ENCODE results near the gene CTSC. TPM values are rescaled to one million over a fixed set of nuclear protein-coding genes. Genes with fewer than 3 reads are reported as not detected.

CTSC gene
- total RNA-seq, 1 donor from 2014 or later: 84.7 TPM

DNA sequence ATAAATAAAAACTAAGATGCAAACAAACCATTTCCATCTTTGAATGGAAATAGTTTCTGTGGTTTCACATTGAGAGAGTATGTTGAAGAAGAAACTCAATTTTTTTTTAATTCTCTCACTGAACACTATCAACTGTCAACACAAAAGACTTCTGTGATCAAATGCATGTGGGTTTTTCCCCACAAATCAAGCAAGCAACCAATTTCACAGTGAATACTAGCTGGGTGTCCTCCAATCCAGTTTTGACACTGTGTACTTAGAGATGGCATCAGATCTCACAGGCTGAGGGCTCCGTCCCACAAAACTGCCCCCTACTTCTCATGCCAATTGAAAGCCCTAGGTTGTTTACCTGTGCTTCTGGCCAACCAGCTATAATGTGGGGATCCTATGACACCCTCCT, 34.5 kb downstream of the CTSC start:
- H3K4me1 ChIP-seq: no peaks in the 10 kb centered on the region
- no peak overlapping the region for H3K4me3 ChIP-seq
- no peaks in the 10 kb centered on the region for H3K27me3 ChIP-seq
- intact Hi-C loops (cut with DNase I): no loop called here
- peaks cover 0 to 5% of the 10 kb centered on the region in 2 donors for H3K36me3 ChIP-seq
- no peak for TF ChIP-seq POLR2AphosphoS5 (IDR thresholded peaks at IDR 0.05; ENCODE audit: insufficient read depth in 1 of 2, low read depth in 1 of 2)
- no peak for TF ChIP-seq POLR2A (IDR thresholded peaks at IDR 0.05)
- no peak for TF ChIP-seq CTCF (IDR thresholded peaks at IDR 0.05)
- no peaks in the 10 kb centered on the region for H3K9me3 ChIP-seq
- no peak for DNase-seq (ENCODE audit: extremely low spot score in 2 of 2)
- no peak overlapping the region for H3K27ac ChIP-seq

DNA sequence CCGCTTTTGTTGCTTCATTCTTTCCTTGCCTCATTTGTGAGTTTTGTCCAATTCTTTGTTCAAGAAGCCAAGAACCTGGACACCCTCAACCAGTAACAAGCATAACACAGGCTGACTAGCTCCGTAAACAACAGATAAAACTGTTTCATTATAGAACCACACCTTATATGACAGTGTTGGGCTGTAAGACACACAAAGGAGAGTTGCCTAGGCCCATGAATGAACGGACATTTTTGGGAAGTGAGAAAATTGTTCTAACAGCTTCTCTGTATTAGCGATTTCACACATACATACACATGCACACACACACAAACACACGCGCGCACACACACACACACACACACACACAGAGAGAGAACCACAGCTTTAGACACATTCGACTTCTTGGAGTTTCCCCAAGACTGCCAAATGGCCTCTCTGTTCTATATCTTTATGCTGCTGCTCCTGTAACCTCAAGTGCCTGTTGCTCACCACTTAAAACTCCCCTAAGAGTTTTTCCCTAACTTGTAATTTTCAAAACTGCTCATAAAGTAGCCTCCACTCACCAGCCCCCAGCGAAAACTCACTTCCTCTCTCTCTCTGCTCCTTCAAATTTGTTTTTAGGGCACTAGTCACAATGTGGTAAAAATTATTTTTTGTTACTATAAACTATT, 35.9 kb downstream of the CTSC start:
- peaks cover 0 to 2% of the 10 kb centered on the region in 2 donors for H3K36me3 ChIP-seq
- no peaks in the 10 kb centered on the region for H3K4me1 ChIP-seq
- intact Hi-C loops (cut with DNase I): no loop called here
- no peak overlapping the region for H3K4me3 ChIP-seq
- H3K9me3 ChIP-seq: no peaks in the 10 kb centered on the region
- DNase-seq (ENCODE audit: extremely low spot score in 2 of 2): no peak
- no peaks in the 10 kb centered on the region for H3K27me3 ChIP-seq
- no peak for TF ChIP-seq CTCF (IDR thresholded peaks at IDR 0.05)
- no peak for TF ChIP-seq POLR2A (IDR thresholded peaks at IDR 0.05)
- no peak overlapping the region for H3K27ac ChIP-seq

- Histone ChIP-seq H3K9me3 (no peaks in the 10 kb centered on the region), H3K36me3 (no peaks in the 10 kb centered on the region), H3K4me3 (no peak overlapping the region), H3K27me3 (no peaks in the 10 kb centered on the region), H3K27ac (no peak overlapping the region), H3K4me1 (no peaks in the 10 kb centered on the region)
- TF ChIP-seq POLR2AphosphoS5 (IDR thresholded peaks at IDR 0.05; ENCODE audit: insufficient read depth in 1 of 2, low read depth in 1 of 2) (no peak), CTCF (IDR thresholded peaks at IDR 0.05) (no peak), POLR2A (IDR thresholded peaks at IDR 0.05) (no peak)
- DNase-seq (ENCODE audit: extremely low spot score in 2 of 2): no peak
- intact Hi-C loops (cut with DNase I): no loop called here
Measured at GRCh38 chr11:88300888-88301487, 36.5 kb downstream of the CTSC start.

DNA sequence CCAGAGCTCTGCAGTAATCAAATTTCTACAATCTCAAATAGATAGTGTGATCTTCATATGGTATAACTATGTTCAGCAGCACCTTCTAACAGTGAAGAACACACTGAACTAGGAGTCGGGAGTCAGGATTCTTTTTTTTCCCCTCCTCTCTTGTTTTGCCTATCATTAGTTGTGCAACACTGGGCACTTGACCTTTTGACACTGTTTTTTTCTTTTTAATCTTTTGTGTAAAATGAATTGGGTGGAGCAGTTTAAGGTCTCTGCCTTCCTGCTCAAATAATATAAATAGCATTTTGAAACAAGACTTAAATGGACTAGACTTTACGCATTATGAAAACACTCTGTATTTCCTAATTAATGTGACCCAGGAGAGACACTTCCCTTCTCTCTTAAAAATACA, 39.7 kb downstream of the CTSC start:
- Histone ChIP-seq H3K36me3 (no peaks in the 10 kb centered on the region), H3K4me3 (no peak overlapping the region), H3K27me3 (no peaks in the 10 kb centered on the region), H3K9me3 (no peaks in the 10 kb centered on the region), H3K27ac (no peak overlapping the region), H3K4me1 (peaks cover under 1% of the 10 kb centered on the region)
- peak in 1 of 2 donors; percentile 11 for TF ChIP-seq POLR2AphosphoS5 (IDR thresholded peaks at IDR 0.05; ENCODE audit: insufficient read depth in 1 of 2, low read depth in 1 of 2)
- no peak for TF ChIP-seq POLR2A (IDR thresholded peaks at IDR 0.05)
- no peak for TF ChIP-seq CTCF (IDR thresholded peaks at IDR 0.05)
- intact Hi-C loops (cut with DNase I): no loop called here
- no peak for DNase-seq (ENCODE audit: extremely low spot score in 2 of 2)

GRCh38 chr11:88297421-88297820, 40.1 kb downstream of the CTSC start:
- TF ChIP-seq POLR2A (IDR thresholded peaks at IDR 0.05) (no peak), CTCF (IDR thresholded peaks at IDR 0.05) (no peak), POLR2AphosphoS5 (IDR thresholded peaks at IDR 0.05; ENCODE audit: insufficient read depth in 1 of 2, low read depth in 1 of 2) (no peak)
- Histone ChIP-seq H3K27me3 (no peaks in the 10 kb centered on the region), H3K36me3 (no peaks in the 10 kb centered on the region), H3K4me1 (peaks cover 5% of the 10 kb centered on the region), H3K9me3 (no peaks in the 10 kb centered on the region), H3K4me3 (no peak overlapping the region), H3K27ac (no peak overlapping the region)
- intact Hi-C loops (cut with DNase I): no loop called here
- DNase-seq (ENCODE audit: extremely low spot score in 2 of 2): no peak
